HEK293 (cell line): ENCODE results near the gene TBL1X.

Source experiments
- BCL11B ChIP-seq: fragments of 450-650 bp; formaldehyde crosslinking; IDR thresholded peaks from 2 replicates; pipeline ENCODE4 v1.5.1; 2016; ENCODE audit warnings: low read depth, missing biosample characterization, missing genetic modification characterization
- CTCF ChIP-seq: fragments of 450-650 bp; formaldehyde crosslinking; IDR thresholded peaks from 2 replicates; pipeline ENCODE4 v1.5.1; 2016; ENCODE audit warnings: missing biosample characterization, missing genetic modification characterization
- KLF7 ChIP-seq: fragments of 450-650 bp; formaldehyde crosslinking; IDR thresholded peaks from 2 replicates; pipeline ENCODE4 v1.5.1; 2016; ENCODE audit warnings: missing biosample characterization, missing genetic modification characterization, borderline replicate concordance
- PATZ1 ChIP-seq: fragments of 450-650 bp; formaldehyde crosslinking; IDR thresholded peaks from 2 replicates; pipeline ENCODE4 v1.5.1; 2016; ENCODE audit warnings: missing biosample characterization, missing genetic modification characterization
- ZNF112 ChIP-seq: fragments of 450-650 bp; formaldehyde crosslinking; IDR thresholded peaks from 2 replicates; pipeline ENCODE4 v1.5.0; 2017; ENCODE audit warnings: missing biosample characterization, missing genetic modification characterization
- ZNF121 ChIP-seq: fragments of 450-650 bp; formaldehyde crosslinking; IDR thresholded peaks from 2 replicates; pipeline ENCODE4 v1.5.1; 2016; ENCODE audit warnings: missing biosample characterization, missing genetic modification characterization
- ZNF138 ChIP-seq: fragments of 450-650 bp; formaldehyde crosslinking; IDR thresholded peaks from 2 replicates; pipeline ENCODE4 v1.5.1; 2016; ENCODE audit warnings: missing biosample characterization, missing genetic modification characterization, borderline replicate concordance
- ZNF266 ChIP-seq: fragments of 450-650 bp; formaldehyde crosslinking; IDR thresholded peaks from 2 replicates; pipeline ENCODE4 v1.5.1; 2016; ENCODE audit warnings: missing biosample characterization, missing genetic modification characterization, low read depth
- ZNF274 ChIP-seq, 2 experiments: fragments of 200-500 bp in 1 of 2; fragments of 450-650 bp in 1 of 2; sonication (Bioruptor generic) in 1 of 2; formaldehyde crosslinking in 1 of 2; IDR thresholded peaks; 2 replicates each; pipeline versions ENCODE4 v1.5.1 to v1.6.1; 2014 to 2016; ENCODE audit warnings: borderline replicate concordance in 1 of 2, inconsistent platforms in 1 of 2, low read length in 1 of 2, missing biosample characterization in 1 of 2, missing genetic modification characterization in 1 of 2
- ZNF311 ChIP-seq: fragments of 450-650 bp; formaldehyde crosslinking; IDR thresholded peaks from 2 replicates; pipeline ENCODE4 v1.5.1; 2017; ENCODE audit warnings: missing biosample characterization, missing genetic modification characterization, borderline replicate concordance
- ZNF354C ChIP-seq: fragments of 450-650 bp; formaldehyde crosslinking; IDR thresholded peaks from 2 replicates; pipeline ENCODE4 v1.5.1; 2016; ENCODE audit warnings: missing biosample characterization, missing genetic modification characterization, low read depth, borderline replicate concordance
- ZNF473 ChIP-seq: fragments of 450-650 bp; formaldehyde crosslinking; IDR thresholded peaks from 2 replicates; pipeline ENCODE4 v1.5.1; 2017; ENCODE audit warnings: missing biosample characterization, missing genetic modification characterization
- ZNF600 ChIP-seq: fragments of 450-650 bp; formaldehyde crosslinking; IDR thresholded peaks from 2 replicates; pipeline ENCODE4 v1.5.1; 2016; ENCODE audit warnings: missing biosample characterization, missing genetic modification characterization
- TF ChIP-seq, protein P1 (sequence below): fragments of 450-650 bp; formaldehyde crosslinking; IDR thresholded peaks from 2 replicates; pipeline ENCODE4 v1.5.1; 2016; ENCODE audit warnings: missing biosample characterization, missing genetic modification characterization

GRCh38 chrX:9678215-9678965 is 213.5 kb downstream of the TBL1X start:
- TF ChIP-seq ZNF112 (tag by site-specific recombination) (no peak), ZNF266 (tag by site-specific recombination) (no peak), CTCF (no peak), ZNF473 (tag by site-specific recombination) (no peak), ZNF274 (IDR thresholded peaks at IDR 0.05; ENCODE audit: low read length) (no peak), ZNF274 (tag by site-specific recombination; IDR thresholded peaks at IDR 0.05; ENCODE audit: borderline replicate concordance) (no peak), ZNF600 (tag by site-specific recombination) (no peak), ZNF311 (tag by site-specific recombination) (no peak), BCL11B (no peak), ZNF121 (tag by site-specific recombination) (no peak), PATZ1 (tag by site-specific recombination) (no peak), ZNF354C (tag by site-specific recombination) (no peak), ZNF138 (tag by site-specific recombination) (no peak), KLF7 (no peak)
- TF ChIP-seq, protein P1, sequence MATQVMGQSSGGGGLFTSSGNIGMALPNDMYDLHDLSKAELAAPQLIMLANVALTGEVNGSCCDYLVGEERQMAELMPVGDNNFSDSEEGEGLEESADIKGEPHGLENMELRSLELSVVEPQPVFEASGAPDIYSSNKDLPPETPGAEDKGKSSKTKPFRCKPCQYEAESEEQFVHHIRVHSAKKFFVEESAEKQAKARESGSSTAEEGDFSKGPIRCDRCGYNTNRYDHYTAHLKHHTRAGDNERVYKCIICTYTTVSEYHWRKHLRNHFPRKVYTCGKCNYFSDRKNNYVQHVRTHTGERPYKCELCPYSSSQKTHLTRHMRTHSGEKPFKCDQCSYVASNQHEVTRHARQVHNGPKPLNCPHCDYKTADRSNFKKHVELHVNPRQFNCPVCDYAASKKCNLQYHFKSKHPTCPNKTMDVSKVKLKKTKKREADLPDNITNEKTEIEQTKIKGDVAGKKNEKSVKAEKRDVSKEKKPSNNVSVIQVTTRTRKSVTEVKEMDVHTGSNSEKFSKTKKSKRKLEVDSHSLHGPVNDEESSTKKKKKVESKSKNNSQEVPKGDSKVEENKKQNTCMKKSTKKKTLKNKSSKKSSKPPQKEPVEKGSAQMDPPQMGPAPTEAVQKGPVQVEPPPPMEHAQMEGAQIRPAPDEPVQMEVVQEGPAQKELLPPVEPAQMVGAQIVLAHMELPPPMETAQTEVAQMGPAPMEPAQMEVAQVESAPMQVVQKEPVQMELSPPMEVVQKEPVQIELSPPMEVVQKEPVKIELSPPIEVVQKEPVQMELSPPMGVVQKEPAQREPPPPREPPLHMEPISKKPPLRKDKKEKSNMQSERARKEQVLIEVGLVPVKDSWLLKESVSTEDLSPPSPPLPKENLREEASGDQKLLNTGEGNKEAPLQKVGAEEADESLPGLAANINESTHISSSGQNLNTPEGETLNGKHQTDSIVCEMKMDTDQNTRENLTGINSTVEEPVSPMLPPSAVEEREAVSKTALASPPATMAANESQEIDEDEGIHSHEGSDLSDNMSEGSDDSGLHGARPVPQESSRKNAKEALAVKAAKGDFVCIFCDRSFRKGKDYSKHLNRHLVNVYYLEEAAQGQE: no peak
